Fibroblast of skin of abdomen (primary cell): ENCODE data around the gene RYR1.
"Not testable (repeated sequence)": the region's sequence is repeated elsewhere in the genome, so short reads cannot be mapped to it uniquely, and the experiment has no call there.

Experiments used
- DNase-seq: peaks from one replicate; pipeline ENCODE4 v3.0.0-alpha.2; 2013

Gene RYR1

DNA sequence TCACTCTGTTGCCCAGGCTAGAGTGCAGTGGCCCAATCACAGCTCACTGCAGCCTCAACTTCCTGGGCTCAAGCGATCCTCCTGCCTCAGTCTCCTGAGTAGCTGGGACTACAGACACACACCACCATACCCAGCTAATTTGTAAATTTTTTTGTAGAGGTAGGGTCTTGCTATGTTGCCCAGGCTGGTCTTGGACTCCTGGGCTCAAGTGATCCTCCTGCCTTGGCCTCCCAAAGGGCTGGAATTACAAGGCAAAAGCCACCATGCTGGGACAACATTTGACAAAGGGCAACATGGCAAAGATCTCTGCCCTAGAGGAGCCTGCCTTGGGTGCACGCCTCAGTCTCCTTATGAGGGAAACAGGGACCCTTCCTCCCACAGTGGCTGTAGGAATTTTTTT, 61.9 kb downstream of the RYR1 start:
- DNase-seq: not testable (repeated sequence)

DNA sequence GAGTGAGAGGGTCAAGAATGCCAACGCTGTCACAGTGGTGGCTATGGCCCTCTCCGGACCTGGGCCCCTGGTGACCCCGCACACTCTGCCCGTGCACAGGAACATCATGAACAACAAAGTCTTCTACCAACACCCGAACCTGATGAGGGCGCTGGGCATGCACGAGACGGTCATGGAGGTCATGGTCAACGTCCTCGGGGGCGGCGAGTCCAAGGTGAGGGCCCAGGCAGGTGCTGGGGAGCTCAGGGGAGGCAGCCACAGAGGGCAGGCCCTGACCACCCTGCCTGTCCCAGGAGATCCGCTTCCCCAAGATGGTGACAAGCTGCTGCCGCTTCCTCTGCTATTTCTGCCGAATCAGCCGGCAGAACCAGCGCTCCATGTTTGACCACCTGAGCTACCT, 62.6 kb downstream of the RYR1 start:
- no peak for DNase-seq

DNA sequence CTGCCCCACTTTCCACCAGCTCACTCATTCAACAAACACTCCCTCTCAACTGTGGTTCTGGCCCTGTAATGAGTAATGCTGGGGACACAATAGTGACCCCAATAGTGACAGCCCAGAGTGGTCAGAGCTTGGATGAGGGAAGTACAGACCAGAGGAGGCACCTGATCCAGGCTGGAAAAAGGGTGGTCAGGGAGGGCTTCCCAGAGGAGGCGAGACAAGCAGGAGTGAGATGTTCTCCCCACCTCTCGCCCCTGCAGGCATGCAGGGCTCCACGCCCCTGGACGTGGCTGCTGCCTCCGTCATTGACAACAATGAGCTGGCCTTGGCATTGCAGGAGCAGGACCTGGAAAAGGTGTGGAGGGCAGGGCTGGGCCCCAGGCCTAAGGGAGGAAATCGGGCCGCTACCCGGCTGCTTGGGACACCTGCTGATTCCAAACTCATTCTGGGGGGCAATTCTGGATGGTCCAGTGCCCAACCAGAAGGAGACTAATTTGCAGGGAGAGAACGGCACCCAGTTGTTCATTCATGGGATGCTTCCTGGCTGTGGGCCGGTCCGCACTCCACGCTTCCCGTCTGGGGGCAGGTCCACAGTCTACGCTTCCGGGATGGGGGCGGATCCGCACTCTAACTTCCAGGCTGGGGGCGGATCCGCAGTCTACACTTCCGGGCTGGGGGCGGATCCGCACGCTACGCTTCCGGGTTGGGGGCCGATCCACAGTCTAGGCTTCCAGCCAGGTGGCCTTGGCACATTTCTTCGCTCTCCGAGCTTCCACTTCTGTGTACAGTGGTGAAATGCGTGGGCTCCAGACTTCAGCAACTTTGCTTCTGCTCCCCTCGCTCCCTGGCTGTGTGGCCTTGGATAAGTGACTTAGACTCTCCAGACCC, 63.4 kb downstream of the RYR1 start:
- no peak for DNase-seq

DNA sequence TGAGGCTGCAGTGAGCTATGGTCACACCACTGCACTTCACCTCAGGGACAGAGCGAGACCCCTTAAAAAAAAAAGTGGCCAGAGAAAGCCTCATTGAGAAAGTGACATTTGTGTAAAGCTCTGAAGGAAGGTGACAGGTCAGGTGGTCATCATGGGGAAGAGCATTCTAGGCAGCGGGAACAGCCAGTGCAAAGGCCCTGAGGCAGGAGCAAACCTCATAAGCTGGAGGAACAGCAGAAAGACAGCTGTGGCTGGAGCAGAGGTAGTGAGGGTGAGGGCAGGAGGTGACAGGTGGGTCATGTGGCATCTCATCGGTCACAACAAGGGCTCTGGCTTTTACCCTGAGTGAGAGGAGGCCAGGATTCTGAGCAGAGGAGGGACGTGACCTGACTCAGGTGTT, 64.4 kb downstream of the RYR1 start:
- no peak for DNase-seq

DNA sequence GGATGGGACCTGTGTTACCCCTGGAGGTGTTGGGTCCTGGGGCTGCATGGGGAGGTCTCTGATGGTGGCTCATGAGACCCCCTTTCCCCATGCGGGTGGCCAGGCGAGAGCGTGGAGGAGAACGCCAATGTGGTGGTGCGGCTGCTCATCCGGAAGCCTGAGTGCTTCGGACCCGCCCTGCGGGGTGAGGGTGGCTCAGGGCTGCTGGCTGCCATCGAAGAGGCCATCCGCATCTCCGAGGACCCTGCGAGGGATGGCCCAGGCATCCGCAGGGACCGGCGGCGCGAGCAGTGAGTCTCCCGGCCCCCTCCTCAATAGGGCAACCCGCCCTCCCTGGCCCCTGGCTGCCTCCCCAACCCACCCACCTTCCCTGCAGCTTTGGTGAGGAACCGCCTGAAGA, 66.0 kb downstream of the RYR1 start:
- no peak for DNase-seq

- no peak for DNase-seq
Measured at GRCh38 chr19:38500450-38500849, 67.0 kb downstream of the RYR1 start.

DNA sequence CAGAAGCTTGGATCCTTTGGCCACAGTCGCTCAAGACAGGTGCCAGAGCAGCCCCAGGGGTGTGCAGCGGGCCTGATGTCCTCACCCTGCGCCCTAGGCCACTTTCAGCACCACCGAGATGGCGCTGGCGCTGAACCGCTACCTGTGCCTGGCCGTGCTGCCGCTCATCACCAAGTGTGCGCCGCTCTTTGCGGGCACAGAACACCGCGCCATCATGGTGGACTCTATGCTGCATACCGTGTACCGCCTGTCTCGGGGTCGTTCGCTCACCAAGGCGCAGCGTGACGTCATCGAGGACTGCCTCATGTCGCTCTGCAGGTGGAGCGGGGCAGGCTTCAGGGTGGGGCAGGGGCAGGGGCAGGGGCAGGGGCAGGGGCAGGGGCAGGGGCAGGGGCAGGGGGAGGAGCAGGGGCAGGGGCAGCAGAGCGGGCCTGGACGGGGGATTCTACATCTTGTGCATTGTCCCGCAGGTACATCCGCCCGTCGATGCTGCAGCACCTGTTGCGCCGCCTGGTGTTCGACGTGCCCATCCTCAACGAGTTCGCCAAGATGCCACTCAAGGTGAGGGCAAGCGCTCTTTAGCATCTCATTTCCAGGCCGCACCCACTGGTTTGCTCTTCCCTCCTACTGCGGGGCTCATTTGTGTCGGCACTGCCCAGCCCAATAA, 69.1 kb downstream of the RYR1 start:
- no peak for DNase-seq

DNA sequence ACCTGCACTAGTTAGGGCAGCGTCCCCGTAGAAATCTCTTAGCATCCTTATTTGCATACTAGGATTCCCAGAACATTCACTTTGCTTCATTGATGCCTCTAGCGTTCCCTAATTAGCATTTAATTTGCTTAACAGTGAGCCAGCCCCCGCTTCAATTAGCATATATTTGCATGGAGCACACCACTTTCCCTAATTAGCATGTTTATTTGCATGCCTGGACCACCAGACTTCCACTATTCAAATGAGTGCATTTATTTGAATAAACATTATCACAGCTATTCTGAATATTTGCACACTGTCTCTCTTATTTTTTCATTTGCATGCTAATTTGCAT, 69.6 kb downstream of the RYR1 start:
- no peak for DNase-seq

DNA sequence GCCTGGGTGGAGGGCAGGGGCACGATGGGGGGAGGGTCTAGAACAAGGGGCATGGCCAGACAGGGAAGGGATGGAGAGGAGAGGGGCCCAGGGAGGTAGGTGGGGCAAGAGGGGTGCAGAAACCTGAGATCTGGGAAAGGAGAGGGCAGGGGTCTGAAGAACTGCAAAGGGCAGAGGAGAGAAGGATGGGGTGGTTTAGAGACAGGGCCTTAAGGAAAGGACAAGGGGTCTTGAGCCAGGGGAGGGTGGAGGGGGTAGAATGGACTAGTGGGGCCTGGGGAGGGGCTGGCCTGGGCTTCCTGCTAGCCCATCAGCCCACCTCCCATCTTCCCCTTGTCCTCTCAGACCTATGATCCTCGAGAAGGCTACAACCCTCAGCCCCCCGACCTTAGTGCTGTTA, 72.5 kb downstream of the RYR1 start:
- no peak for DNase-seq

DNA sequence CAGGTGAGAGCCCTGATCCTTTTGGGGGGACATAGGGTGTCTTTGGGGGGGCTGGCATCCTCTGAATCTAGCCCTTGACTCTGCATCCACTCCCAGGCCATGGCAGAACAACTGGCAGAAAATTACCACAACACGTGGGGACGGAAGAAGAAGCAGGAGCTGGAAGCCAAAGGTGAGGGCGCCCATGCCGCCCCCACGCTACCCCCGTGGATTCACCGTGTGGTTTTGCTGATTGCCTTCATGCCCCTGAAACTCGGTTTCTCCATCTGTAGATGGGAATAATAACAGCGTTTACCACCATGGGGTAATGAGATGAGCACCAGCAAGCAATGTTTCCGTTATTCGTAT, 72.9 kb downstream of the RYR1 start:
- no peak for DNase-seq

- peak; percentile 49 for DNase-seq
Measured at GRCh38 chr19:38506723-38507550, 73.4 kb downstream of the RYR1 start.

GRCh38 chr19:38507551-38508127, 74.1 kb downstream of the RYR1 start:
- no peak for DNase-seq

DNA sequence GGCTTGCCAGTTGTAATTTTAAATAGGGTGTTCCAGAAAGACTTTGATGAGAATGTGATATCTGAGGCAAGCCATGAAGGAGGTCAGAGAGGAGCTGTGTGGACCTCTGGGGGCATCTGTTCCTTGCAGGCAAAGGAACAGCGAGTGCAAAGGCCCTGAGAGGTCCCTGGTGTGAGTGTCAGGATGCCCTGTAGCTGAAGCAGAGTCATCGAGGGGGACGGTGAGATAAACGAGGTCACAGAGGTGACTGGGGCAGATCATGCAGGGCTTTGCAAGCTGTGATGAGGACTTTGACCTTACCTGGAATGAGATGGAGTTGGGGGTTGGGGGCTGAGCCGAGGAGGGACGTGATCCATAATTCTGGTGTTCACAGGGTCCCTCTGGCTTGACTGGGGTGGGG, 75.0 kb downstream of the RYR1 start:
- no peak for DNase-seq

- DNase-seq: no peak
Measured at GRCh38 chr19:38509027-38509426, 75.5 kb downstream of the RYR1 start.

GRCh38 chr19:38511074-38511708, 77.7 kb downstream of the RYR1 start:
- no peak for DNase-seq

DNA sequence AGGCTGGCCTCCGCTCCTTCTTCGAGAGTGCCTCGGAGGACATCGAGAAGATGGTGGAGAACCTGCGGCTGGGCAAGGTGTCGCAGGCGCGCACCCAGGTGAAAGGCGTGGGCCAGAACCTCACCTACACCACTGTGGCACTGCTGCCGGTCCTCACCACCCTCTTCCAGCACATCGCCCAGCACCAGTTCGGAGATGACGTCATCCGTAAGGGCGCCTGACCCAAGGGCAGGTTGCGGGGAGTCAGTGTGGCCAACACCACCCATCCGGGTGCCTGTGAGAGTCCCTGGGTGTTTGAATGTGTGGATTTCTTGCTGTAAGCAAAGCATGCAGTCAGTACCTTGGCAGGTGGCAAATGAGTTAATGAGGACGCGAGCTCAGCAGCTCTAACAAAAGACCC, 78.8 kb downstream of the RYR1 start:
- no peak for DNase-seq

DNA sequence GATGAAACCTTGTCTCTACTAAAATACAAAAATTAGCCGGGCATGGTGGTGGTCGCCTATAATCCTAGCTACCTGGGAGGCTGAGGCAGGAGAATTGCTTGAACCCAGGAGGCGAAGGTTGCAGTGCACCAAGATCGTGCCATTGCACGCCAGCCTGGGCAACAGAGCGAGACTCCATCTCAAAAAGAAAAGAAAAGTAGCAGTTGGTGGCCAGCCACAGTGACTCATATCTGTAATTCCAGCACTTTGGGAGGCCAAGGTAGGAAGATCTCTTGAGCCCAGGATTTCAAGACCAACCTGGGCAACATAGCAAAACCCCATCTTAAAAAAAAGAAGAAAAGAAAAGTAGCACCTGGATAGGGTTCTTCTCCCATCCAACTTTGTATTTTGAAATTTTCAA, 79.7 kb downstream of the RYR1 start:
- DNase-seq: not testable (repeated sequence)

DNA sequence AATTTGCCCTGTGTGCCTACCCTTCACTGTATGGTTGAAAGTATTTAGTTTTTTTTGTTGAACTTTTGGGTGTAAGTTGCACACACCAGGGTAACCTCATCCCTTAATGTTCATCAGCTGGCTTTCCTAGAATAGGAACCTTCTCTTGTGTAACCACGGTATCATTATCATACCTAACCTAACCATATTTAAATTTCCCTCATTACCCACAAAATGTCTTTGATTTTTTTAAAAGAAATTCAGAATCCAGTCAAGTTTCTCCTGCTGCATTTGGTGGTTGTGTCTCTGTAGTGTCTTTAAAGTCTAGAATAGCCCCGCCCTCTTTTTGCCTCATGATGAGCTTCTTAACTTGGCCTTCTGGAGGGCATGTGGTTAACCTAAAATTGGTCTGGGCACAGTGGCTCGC, 80.3 kb downstream of the RYR1 start:
- no peak for DNase-seq

- DNase-seq: peak; percentile 38
Measured at GRCh38 chr19:38514812-38515633, 81.5 kb downstream of the RYR1 start.

- no peak for DNase-seq
Measured at GRCh38 chr19:38515896-38516295, 82.4 kb downstream of the RYR1 start.

GRCh38 chr19:38516802-38517201, 83.3 kb downstream of the RYR1 start:
- no peak for DNase-seq

DNA sequence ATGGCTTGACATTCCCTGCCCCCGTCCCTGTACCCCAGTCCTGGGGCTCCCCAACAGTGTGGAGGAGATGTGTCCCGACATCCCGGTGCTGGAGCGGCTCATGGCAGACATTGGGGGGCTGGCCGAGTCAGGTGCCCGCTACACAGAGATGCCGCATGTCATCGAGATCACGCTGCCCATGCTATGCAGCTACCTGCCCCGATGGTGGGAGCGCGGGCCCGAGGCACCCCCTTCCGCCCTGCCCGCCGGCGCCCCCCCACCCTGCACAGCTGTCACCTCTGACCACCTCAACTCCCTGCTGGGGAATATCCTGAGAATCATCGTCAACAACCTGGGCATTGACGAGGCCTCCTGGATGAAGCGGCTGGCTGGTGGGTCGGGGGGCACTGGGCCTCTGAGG, 83.8 kb downstream of the RYR1 start:
- DNase-seq: no peak
